Measurements from ENCODE around the gene CDH2.

The CDH2 gene

DNA sequence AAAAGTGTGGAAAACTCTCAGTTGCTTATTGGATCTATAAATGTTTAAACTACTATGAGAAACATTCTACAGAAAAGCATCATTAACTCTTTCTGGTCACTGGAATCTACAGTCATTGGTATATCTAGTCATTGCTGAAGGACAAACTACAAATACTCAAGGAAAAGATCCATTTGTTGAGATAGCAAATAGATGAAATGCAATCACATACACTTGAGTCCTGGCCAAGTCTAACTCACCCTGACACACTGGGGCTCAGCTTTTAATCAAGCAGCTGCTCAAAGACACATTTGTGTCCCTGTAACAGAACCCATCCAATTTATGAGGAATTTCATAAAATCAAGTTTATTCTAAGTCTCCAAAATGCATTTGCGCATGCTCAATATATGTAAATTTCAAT lies 68.7 kb downstream of the CDH2 start:
- CTCF ChIA-PET: interaction anchor here (0.5 kb wide), 1 partner anchor 335 kb away, joined by 3 read pairs; no protein-coding TSS in a partner anchor
- Mint-ChIP-seq H3K9me3 (peaks cover 3% of the 10 kb centered on the region), H3K4me3 (no peak overlapping the region), H3K4me1 (no peaks in the 10 kb centered on the region), H3K27me3 (no peaks in the 10 kb centered on the region), H3K27ac (no peak overlapping the region), H3K36me3 (no peaks in the 10 kb centered on the region)
- DNase-seq: no peak

DNA sequence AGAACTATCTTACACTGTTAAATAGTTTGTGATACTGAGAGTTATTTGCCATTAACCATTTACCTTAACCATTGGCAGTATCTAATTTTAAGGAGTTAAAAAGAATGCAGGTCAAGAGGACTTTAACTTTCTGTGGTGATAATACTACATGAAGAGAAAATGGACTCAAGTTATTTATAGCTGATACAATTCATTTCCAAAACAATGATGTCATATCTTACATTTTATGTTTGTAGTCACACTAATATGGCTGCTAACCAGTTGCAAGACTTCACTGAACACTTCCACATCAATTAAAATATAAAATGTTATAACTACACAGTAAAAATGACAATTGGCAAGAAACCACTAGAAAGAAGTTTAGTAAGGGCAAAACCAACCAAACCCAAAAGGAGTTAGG lies 77.7 kb downstream of the CDH2 start:
- no peak for DNase-seq
- CTCF ChIA-PET: no interaction called here
- no peak overlapping the region for H3K27ac Mint-ChIP-seq
- no peak overlapping the region for H3K4me3 Mint-ChIP-seq
- no peaks in the 10 kb centered on the region for H3K27me3 Mint-ChIP-seq
- H3K4me1 Mint-ChIP-seq: no peaks in the 10 kb centered on the region
- peaks cover 2% of the 10 kb centered on the region for H3K9me3 Mint-ChIP-seq
- H3K36me3 Mint-ChIP-seq: no peaks in the 10 kb centered on the region

DNA sequence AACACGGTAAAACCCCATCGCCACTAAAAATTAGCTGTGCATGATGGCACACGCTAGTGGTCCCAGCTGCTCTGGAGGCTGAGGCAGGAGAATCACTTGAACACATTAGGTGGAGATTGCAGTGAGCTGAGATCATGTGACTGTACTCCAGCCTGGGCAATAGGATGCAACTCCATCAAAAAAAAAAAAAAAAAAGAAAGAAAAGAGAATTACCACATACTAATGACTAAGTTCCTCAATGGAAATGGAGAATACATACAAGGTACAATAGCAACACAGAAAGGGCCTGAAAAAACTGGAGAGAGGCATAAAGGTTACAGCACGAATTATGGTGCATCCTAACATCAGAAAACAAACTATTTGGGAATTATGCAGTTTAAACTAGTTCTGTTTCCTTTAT lies 81.3 kb downstream of the CDH2 start:
- H3K27me3 Mint-ChIP-seq: no peaks in the 10 kb centered on the region
- peaks cover 2% of the 10 kb centered on the region for H3K9me3 Mint-ChIP-seq
- no peak for DNase-seq
- H3K36me3 Mint-ChIP-seq: no peaks in the 10 kb centered on the region
- no peak overlapping the region for H3K4me3 Mint-ChIP-seq
- H3K4me1 Mint-ChIP-seq: no peaks in the 10 kb centered on the region
- no peak overlapping the region for H3K27ac Mint-ChIP-seq
- CTCF ChIA-PET: no interaction called here

DNA sequence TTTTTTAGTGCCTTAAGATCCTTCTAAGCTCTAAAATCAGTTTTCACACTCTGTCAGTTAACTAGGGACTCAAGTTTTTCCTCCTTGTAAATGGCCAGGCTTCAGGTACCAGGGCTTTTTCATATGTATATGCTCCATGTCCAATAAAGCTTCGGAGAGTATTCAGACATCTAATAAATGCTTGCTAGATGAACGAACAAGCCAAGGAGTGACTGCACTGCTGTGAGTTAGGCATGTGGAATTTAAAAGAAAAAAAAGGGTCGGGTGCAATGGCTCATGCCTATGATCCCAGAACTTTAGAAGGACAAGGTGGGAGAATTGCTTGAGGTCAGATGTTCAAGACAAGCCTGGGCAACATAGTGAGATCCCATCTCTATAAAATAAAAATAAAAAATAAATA lies 81.9 kb downstream of the CDH2 start:
- Mint-ChIP-seq H3K9me3 (peaks cover 2% of the 10 kb centered on the region), H3K4me3 (no peak overlapping the region), H3K4me1 (no peaks in the 10 kb centered on the region), H3K36me3 (no peaks in the 10 kb centered on the region), H3K27me3 (no peaks in the 10 kb centered on the region), H3K27ac (no peak overlapping the region)
- CTCF ChIA-PET: no interaction called here
- no peak for DNase-seq

DNA sequence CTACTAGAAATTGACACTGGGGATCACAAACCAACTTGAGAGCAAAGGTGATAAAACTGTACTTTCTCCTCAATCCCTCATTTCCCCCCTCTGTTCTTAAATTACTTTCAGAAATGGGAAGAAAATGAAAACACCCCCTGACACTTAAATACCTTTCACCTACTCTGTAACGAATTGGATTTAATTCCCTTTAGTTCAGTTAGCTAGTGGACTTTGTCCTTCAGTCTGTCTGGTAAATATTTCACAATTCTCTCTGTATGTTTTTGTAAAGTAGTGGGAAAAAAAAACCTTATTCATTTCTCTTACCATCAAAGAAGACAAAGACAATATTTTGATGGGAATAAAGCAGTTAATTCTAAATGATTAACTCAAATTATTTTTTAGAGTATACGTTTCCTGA lies 85.7 kb downstream of the CDH2 start:
- no peaks in the 10 kb centered on the region for H3K9me3 Mint-ChIP-seq
- H3K4me3 Mint-ChIP-seq: no peak overlapping the region
- no peaks in the 10 kb centered on the region for H3K4me1 Mint-ChIP-seq
- H3K27me3 Mint-ChIP-seq: no peaks in the 10 kb centered on the region
- H3K27ac Mint-ChIP-seq: no peak overlapping the region
- CTCF ChIA-PET: no interaction called here
- no peak for DNase-seq
- no peaks in the 10 kb centered on the region for H3K36me3 Mint-ChIP-seq

DNA sequence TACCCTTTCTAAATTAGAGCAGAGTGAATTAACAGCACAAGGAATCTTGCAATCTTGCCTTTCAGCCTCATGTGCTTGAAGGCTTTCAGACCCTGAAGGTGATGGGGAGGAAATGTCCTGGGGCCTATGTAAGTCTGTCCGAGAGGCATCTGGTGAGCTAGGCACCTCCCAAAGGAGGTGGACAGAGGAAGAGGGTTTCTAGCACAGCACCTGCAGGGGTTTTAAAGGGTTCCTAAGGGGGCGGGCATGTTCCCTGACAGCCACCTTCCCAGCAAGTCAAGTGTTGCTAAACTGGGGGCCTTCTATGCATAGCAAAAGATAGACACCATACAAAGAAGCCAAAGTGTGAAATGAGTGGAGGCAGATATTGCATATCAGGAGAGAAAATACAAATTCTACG lies 88.5 kb downstream of the CDH2 start:
- no peaks in the 10 kb centered on the region for H3K36me3 Mint-ChIP-seq
- no peak for DNase-seq
- H3K4me3 Mint-ChIP-seq: no peak overlapping the region
- no peaks in the 10 kb centered on the region for H3K4me1 Mint-ChIP-seq
- peaks cover 7% of the 10 kb centered on the region for H3K9me3 Mint-ChIP-seq
- no peak overlapping the region for H3K27ac Mint-ChIP-seq
- CTCF ChIA-PET: no interaction called here
- H3K27me3 Mint-ChIP-seq: no peaks in the 10 kb centered on the region

DNA sequence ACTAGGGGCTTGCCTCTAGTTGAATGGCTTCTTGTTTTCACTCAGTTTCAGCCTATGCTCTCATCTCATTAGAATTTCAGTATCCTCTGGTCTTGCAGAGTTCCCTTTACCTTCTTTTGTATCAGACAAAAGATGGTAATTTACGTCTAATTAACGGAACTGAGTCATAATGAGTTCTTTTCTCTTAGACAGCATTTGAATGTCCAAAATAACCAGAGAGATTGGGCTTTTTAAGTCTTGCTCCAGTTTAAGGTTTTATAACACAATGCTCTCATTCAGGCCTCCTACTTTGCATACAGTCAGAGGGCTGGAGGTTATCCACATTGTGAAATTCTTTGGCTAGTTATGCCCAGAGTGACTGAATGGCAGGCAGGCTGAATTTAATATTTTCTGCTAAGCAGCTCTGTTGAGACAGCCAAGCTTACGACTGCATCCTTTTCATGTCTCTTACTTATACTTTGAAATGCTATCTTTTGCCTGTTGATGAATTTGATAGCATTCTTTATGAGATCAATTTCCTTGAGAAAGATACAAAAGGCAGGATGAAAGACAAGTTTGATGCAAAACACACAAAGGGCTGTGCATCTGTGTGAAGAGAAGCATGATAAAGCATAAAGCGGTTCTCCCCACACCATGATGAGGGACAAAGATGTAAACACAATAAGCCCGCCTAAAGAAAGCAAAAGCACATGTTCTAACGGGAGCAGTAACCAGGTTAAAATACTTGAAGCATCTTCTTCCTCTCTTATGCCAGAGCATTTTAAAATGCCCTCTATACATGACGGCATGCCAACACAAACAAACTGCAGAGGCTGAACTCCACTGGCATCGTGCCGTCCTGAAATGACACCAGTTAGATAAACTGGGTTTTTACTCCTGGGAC lies 90.0 kb downstream of the CDH2 start:
- no peak overlapping the region for H3K4me3 Mint-ChIP-seq

DNA sequence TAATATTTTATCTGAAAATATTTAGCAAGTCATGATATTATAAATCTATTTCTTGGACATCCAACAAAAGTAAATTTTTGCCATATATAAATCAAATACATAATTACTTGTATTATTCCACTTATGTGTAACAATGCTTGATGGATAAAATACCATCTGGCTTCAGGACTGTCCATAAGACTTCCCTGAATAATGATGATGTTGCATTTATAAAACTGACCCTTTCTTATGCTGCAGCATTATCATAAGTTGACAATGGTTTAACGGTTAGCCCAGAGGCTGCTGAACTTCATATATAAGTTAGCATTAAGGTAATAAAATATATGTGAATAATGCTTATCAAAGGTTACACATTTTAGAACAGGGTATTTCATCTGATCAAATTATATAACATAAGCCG lies 95.4 kb downstream of the CDH2 start:
- Mint-ChIP-seq H3K9me3 (peaks cover 7% of the 10 kb centered on the region), H3K4me1 (no peaks in the 10 kb centered on the region), H3K27ac (no peak overlapping the region), H3K4me3 (no peak overlapping the region), H3K27me3 (no peaks in the 10 kb centered on the region), H3K36me3 (no peaks in the 10 kb centered on the region)
- no peak for DNase-seq
- CTCF ChIA-PET: no interaction called here

More for the DNA sequence above, 90.0 kb downstream of the CDH2 start:
- no peak overlapping the region for H3K27ac Mint-ChIP-seq
- no peaks in the 10 kb centered on the region for H3K4me1 Mint-ChIP-seq
- peaks cover 7% of the 10 kb centered on the region for H3K9me3 Mint-ChIP-seq
- no peaks in the 10 kb centered on the region for H3K36me3 Mint-ChIP-seq
- CTCF ChIA-PET: no interaction called here
- H3K27me3 Mint-ChIP-seq: no peaks in the 10 kb centered on the region
- DNase-seq: no peak

DNA sequence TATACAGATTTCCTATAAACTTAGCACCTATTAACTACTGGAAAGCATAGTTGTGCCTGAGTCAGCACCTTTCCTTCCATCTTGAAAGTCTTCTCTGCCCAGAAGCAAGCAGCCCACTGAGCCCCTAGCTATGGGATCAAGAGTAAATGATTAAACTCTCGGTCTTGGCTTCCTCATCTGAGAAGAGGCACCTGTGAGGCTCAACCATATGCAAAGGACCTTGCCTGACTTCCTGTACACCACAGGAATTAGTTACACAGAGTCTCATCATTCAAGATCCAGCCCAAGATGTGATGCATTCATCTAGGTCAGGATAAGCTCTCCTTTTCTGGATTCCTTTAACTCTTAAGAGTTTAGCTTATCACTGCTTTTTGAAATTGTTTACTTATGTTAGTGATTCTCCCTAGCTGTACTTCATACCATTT lies 96.0 kb downstream of the CDH2 start:
- DNase-seq: no peak
- Mint-ChIP-seq H3K27me3 (no peaks in the 10 kb centered on the region), H3K4me1 (no peaks in the 10 kb centered on the region), H3K4me3 (no peak overlapping the region), H3K36me3 (no peaks in the 10 kb centered on the region), H3K9me3 (peaks cover 7% of the 10 kb centered on the region), H3K27ac (no peak overlapping the region)
- CTCF ChIA-PET: no interaction called here

DNA sequence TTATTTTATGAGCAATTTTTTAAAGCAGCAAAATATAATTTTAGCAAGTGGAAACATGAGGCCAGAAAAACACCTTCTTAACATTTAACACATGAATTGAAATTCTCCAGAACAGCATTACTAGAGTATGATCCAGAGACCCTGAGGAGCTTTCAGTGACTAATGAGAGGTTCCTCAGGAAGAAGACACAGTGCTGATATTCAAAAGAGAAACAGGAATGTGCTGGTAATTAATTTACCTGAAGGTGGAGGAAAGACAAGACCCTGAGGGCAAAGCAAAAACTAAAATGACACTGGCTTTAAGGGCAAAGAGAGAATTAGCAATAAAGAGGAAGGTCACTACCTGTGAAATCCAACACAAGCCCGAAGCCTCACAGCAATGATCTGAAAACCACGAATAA lies 97.0 kb downstream of the CDH2 start:
- Mint-ChIP-seq H3K4me3 (no peak overlapping the region), H3K27me3 (no peaks in the 10 kb centered on the region), H3K4me1 (no peaks in the 10 kb centered on the region), H3K9me3 (peaks cover under 1% of the 10 kb centered on the region), H3K27ac (no peak overlapping the region), H3K36me3 (no peaks in the 10 kb centered on the region)
- no peak for DNase-seq
- CTCF ChIA-PET: no interaction called here

DNA sequence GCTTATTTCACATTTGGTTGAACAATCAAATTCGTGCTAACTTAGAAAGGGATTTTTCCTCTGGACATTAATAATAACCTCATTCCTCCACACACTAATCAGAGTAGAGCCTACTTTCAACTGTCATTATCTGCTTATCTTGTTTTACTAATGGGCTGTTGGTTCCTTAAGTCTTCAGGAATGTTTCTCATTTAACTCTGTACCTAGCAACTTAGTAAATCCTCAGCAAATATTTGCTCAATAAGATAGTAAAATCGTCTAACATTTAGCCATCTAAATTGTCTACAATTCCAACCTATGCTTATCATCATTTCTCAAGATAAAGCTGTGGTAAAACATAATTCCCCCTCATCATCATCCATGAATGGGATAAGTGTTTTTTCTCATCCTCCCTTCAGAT lies 98.1 kb downstream of the CDH2 start:
- H3K9me3 Mint-ChIP-seq: no peaks in the 10 kb centered on the region
- H3K4me1 Mint-ChIP-seq: no peaks in the 10 kb centered on the region
- H3K27me3 Mint-ChIP-seq: no peaks in the 10 kb centered on the region
- no peaks in the 10 kb centered on the region for H3K36me3 Mint-ChIP-seq
- H3K4me3 Mint-ChIP-seq: no peak overlapping the region
- H3K27ac Mint-ChIP-seq: no peak overlapping the region
- CTCF ChIA-PET: no interaction called here
- no peak for DNase-seq

DNA sequence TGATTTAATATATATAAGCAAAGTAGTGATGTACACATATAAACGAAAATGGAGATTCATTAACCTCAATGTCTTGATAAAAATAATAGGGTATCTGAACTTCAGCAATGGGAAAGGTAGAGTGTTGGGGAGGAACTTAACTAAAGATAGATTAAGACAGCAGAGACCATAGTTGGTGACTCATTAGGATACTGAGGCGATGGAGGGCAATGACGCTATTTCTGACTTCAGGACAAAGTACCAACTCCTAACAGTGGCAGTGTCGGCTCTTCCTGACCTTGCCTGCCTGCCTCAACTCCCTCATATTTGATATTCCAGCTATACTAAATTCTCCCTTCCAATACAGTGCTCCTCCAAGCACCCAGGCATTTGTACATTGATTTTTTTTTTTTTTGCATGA lies 98.6 kb downstream of the CDH2 start:
- Mint-ChIP-seq H3K27ac (no peak overlapping the region), H3K4me3 (no peak overlapping the region), H3K9me3 (no peaks in the 10 kb centered on the region), H3K36me3 (no peaks in the 10 kb centered on the region), H3K27me3 (no peaks in the 10 kb centered on the region), H3K4me1 (no peaks in the 10 kb centered on the region)
- CTCF ChIA-PET: no interaction called here
- no peak for DNase-seq

DNA sequence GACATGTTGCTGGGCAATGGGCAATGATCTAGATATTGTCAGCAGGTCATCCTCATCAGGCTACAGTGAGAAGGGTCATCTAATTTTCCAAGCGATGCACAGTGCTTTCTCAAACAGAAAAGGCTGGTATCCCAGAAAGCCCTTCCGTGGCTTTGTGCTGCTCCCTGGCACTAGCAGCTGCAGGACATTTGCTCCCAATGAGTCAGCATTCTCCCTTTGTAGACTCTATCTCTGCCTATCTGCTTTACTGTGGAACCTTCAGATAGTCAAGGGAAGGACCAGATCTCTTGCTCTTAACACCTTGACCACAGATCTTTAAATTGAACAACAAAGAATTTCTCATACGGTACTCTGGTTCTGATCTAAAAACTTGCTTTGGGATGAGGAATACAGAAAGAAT lies 101.4 kb downstream of the CDH2 start:
- Mint-ChIP-seq H3K4me1 (no peaks in the 10 kb centered on the region), H3K36me3 (no peaks in the 10 kb centered on the region), H3K27ac (no peak overlapping the region), H3K4me3 (no peak overlapping the region), H3K27me3 (no peaks in the 10 kb centered on the region), H3K9me3 (peaks cover 9% of the 10 kb centered on the region)
- DNase-seq: no peak
- CTCF ChIA-PET: no interaction called here

DNA sequence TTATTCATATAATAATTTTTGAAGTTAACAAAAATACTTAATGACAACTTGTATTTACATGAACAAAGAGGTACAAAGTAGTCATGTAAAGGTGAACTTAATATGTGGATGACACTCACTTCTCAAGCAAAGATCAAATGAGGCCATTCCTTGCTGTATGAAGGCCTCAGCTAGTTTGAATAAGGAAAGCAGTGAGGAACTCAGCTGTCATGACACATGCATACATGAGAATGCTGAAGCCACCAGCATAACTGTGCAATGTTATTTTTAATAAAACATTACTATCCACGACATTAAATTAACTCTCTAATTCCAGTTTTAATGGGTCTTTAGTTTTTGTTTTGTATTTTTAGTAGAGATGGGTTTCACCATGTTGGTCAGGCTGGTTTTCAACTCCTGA lies 102.9 kb downstream of the CDH2 start:
- H3K27me3 Mint-ChIP-seq: no peaks in the 10 kb centered on the region
- H3K36me3 Mint-ChIP-seq: no peaks in the 10 kb centered on the region
- H3K27ac Mint-ChIP-seq: no peak overlapping the region
- peaks cover 9% of the 10 kb centered on the region for H3K9me3 Mint-ChIP-seq
- DNase-seq: no peak
- CTCF ChIA-PET: no interaction called here
- H3K4me1 Mint-ChIP-seq: no peaks in the 10 kb centered on the region
- H3K4me3 Mint-ChIP-seq: no peak overlapping the region

DNA sequence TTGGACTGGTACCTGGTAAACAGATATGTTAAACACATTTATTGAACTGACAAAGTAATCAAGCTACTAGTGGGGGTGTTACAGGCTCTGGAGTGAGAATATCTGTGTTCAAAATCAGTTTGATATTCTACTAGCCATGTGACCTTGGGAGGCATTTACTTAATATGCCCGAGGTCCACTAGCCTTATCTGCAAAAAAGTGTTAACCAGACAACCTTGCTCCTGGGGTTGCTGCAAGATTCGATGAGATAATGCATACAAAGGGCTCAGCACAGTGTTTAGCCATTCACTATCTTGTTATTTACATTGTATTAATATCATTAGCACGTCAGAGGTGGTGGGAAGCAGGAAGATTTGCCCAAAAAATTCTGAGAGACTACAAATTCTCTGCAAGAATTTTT lies 103.3 kb downstream of the CDH2 start:
- Mint-ChIP-seq H3K9me3 (peaks cover 9% of the 10 kb centered on the region), H3K27me3 (no peaks in the 10 kb centered on the region), H3K27ac (no peak overlapping the region), H3K4me3 (no peak overlapping the region), H3K4me1 (no peaks in the 10 kb centered on the region), H3K36me3 (no peaks in the 10 kb centered on the region)
- CTCF ChIA-PET: no interaction called here
- DNase-seq: no peak

DNA sequence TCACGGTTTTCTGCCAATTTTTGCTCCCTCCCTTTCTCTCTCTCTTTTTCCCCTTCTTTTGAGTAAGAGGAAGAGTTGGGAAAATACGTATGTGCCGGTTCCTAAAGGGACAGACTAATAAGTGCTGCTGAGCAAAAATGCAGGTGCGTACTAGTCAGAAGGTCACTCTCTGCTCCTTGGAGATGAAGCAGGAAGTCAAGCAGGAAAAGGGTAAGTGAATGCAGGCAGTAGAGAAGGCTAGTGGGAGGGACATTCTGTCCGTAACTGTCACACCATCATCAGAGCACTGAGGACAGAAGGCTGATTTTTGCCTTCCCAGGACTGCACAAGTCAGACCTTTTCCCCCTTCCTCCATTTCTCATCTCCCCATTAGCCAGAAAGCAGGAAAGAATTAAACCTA lies 105.7 kb downstream of the CDH2 start:
- Mint-ChIP-seq H3K36me3 (no peaks in the 10 kb centered on the region), H3K4me1 (no peaks in the 10 kb centered on the region), H3K9me3 (peaks cover 11% of the 10 kb centered on the region), H3K4me3 (no peak overlapping the region), H3K27ac (no peak overlapping the region), H3K27me3 (no peaks in the 10 kb centered on the region)
- DNase-seq: no peak
- CTCF ChIA-PET: no interaction called here

All from activated naive CD4-positive, alpha-beta T cell treated with anti-CD3 and anti-CD28 coated beads, Interleukin-2, amount 10 ng/mL, durations not matched to agents 7 days and 5 days (primary cell).